ENCODE data around the gene PAK2. TPM values are rescaled to one million over a fixed set of nuclear protein-coding genes. Genes with fewer than 3 reads are reported as not detected.

Gene PAK2
- total and polyA plus RNA-seq, 9 of the 15 experiments (the other 6 are each of a cell fraction or from before 2014, with no cell fraction given), result 13.2 to 72.4 (median 35.7) TPM

DNA sequence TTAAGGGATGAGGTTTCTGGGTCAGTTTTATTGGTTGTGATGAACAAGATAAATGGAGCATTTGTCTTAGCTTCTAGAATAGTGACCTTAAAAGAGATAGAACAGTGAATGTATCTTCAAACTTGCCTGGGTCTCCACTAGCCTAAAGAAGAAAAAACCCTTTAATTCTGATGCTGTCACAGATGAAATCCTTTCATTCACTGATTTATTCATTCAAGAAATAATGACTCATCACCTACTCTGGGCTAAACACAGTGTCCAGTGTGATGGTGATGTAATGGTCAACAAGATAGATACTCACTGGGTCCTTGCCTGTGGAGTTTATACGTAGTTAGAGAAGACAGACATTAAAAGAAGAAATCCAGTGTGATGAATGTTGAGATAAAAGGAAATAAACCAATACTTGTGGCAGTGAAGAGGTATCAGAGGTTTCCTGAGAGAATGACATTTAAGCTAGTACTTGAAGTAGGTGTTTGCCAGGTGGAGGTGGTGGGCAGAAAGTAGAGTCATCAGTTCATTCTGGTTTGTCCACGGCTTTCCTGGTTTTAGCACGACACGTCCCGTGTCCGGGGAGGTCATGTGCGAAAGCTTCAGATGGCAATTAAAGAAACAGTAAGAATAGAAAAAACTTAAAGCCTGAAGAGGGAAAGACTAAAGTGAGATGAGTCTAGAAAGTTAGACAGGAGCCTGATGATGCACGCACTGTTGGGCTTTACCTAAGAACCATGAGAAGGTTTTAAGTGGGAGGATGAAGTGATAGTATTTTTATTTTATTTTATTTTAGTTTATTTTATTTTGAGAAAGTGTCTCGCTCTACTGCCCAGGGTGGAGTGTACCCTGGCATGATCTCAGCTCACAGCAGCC, 18.5 kb downstream of the PAK2 start (continued):
- no peak for TF ChIP-seq CEBPG (CRISPR knock-in tag; IDR thresholded peaks at IDR 0.05)
- TF ChIP-seq CEBPG (tag; conservative IDR thresholded peaks at IDR 0.05 in 1 of 2, IDR thresholded peaks at IDR 0.05 in 1 of 2), result 0 out of 4 replicates have a peak, but pooled peaks of 1 of the 2 experiments have one; percentile 47

DNA sequence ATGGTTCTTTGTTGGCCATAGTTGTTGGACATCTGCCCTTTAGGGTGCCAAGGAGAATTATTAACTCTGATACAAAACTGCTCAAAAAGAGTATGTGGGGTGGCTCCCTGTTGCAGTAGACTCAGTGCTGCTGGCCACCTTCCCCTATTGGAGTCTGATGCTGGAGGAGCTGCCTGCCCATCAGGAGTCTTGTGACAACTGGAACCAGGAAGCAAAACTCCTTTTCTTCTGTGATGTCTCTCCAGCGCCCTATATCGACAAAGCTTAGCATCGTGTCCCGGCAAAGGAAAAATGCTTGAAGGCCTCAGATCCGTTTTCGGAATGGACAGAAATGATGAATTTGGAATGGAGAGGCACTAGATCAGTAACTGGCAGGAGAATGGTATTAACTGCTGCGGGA, 23.5 kb downstream of the PAK2 start:
- H3K79me2 ChIP-seq (ENCODE audit: control insufficient read depth, insufficient read depth, low read length), result peaks cover 71% of the 10 kb centered on the region
- H3K9me3 ChIP-seq (replicated peaks; ENCODE audit: control insufficient read depth, insufficient read depth, low read depth, low read length), result no peaks in the 10 kb centered on the region
- WGBS (ENCODE audit: insufficient coverage, low coverage, missing lambda C conversion rate), result 86% methylated on average over 6 of the region's 7 CpGs
- ATAC-seq (no peak), FAIRE-seq (no peak), DNase-seq (ENCODE audit: extremely low read depth in 1 of 4, low spot score in 3 of 4) (no peak)
- POLR2A ChIA-PET, result interaction anchor here (0.9 kb wide), 1 partner anchor 22 kb away, joined by 3 read pairs; no protein-coding TSS in a partner anchor
- peaks cover 18% of the 10 kb centered on the region for H3K36me3 ChIP-seq (ENCODE audit: control insufficient read depth, insufficient read depth, low read length)
- CTCF ChIA-PET (ENCODE audit: low intra/inter-chr PET ratio), result no interaction called here
- H3K9me1 ChIP-seq (ENCODE audit: control insufficient read depth, insufficient read depth, low read length), result no peaks in the 10 kb centered on the region
- no TSS peak for BruUV-seq (replicated peaks)
- H3K9ac ChIP-seq (ENCODE audit: insufficient read depth in 1 of 2, low read depth in 2 of 2, low read length in 2 of 2), result no peak overlapping the region
- intact Hi-C loops (cut with micrococcal nuclease), result no loop called here
- no peak overlapping the region for H3K4me2 ChIP-seq (ENCODE audit: insufficient read depth, low read length)
- no peak overlapping the region for H3K4me3 ChIP-seq
- no peak overlapping the region for H3K27ac ChIP-seq (ENCODE audit: extremely low read depth, low read depth, low read length)
- no peaks in the 10 kb centered on the region for H4K20me1 ChIP-seq (replicated peaks; ENCODE audit: control insufficient read depth, insufficient read depth, low read length)
- in situ Hi-C loops (cut with MboI), result no loop called here
- no peaks in the 10 kb centered on the region; a peak in 1 of 5 replicates for H3K4me1 ChIP-seq (replicated peaks in 1 of 2; ENCODE audit: control insufficient read depth in 2 of 2, insufficient read depth in 2 of 2, low read length in 2 of 2)
- no peaks in the 10 kb centered on the region for H3K27me3 ChIP-seq (ENCODE audit: control insufficient read depth in 2 of 2, insufficient read depth in 2 of 2, low read length in 2 of 2)
- H2AFZ ChIP-seq (ENCODE audit: low read depth, low read length), result no peak overlapping the region
- TF ChIP-seq, protein P1, sequence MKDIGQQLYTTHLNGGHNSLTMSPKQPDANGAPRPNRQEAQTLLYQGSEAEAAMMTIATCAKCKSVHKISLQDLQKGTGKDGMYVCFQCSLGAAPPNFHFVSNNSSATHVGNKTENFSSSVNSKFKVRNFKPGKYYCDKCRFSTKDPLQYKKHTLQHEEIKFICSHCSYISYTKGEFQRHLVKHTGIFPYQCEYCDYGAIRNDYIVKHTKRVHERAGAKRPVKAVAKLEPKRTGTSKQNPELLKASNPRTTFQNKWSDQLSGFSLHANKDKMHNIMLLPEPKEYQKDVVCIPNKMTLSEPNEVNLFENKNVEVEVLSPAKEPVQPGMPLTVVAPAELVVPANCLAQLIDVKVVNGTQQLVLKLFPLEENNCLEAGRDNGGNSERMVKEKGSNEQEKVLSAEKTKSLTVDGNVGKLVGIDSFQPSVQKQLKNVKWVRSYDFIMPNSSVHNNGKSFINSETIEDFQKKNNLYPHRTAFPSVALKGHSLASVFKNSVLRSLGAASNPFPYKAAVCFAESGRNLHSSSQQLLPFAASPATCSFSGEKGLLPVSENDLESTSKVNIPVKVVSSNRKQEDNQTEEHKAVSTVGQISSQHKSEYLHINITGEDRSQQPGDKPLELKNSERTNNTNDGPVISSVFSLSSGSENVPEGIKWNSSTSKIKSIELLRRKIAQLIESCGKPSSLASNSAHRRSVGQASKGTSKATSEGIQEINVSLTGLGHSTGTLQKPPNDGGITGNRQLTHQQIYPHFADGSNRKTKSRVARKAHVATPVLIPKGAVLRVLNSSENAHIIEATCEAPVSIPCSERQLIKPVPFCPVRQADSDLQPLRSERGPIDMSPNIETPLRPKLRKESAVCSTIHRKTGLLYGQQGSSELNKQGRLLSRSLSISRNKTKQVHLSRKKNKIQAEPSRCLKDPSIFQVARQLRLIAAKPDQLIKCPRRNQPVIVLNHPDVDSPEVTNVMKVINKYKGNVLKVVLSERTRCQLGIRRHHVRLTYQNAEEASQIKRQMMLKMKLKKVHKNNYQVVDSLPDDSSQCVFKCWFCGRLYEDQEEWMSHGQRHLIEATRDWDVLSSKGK (CRISPR knock-in tag; IDR thresholded peaks at IDR 0.05), result no peak
- TF ChIP-seq XRCC4 (IDR thresholded peaks at IDR 0.05; ENCODE audit: extremely low read depth, insufficient read depth, insufficient read length) (no peak), TEAD1 (CRISPR knock-in tag; IDR thresholded peaks at IDR 0.05) (no peak), NFIX (CRISPR knock-in tag; IDR thresholded peaks at IDR 0.05; ENCODE audit: low read depth) (no peak), ZNF24 (IDR thresholded peaks at IDR 0.05) (no peak)
- TF ChIP-seq, protein P2, sequence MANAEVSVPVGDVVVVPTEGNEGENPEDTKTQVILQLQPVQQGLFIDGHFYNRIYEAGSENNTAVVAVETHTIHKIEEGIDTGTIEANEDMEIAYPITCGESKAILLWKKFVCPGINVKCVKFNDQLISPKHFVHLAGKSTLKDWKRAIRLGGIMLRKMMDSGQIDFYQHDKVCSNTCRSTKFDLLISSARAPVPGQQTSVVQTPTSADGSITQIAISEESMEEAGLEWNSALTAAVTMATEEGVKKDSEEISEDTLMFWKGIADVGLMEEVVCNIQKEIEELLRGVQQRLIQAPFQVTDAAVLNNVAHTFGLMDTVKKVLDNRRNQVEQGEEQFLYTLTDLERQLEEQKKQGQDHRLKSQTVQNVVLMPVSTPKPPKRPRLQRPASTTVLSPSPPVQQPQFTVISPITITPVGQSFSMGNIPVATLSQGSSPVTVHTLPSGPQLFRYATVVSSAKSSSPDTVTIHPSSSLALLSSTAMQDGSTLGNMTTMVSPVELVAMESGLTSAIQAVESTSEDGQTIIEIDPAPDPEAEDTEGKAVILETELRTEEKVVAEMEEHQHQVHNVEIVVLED (CRISPR knock-in tag; IDR thresholded peaks at IDR 0.05), result no peak
- TF ChIP-seq, protein P3, sequence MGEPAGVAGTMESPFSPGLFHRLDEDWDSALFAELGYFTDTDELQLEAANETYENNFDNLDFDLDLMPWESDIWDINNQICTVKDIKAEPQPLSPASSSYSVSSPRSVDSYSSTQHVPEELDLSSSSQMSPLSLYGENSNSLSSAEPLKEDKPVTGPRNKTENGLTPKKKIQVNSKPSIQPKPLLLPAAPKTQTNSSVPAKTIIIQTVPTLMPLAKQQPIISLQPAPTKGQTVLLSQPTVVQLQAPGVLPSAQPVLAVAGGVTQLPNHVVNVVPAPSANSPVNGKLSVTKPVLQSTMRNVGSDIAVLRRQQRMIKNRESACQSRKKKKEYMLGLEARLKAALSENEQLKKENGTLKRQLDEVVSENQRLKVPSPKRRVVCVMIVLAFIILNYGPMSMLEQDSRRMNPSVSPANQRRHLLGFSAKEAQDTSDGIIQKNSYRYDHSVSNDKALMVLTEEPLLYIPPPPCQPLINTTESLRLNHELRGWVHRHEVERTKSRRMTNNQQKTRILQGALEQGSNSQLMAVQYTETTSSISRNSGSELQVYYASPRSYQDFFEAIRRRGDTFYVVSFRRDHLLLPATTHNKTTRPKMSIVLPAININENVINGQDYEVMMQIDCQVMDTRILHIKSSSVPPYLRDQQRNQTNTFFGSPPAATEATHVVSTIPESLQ (CRISPR knock-in tag; IDR thresholded peaks at IDR 0.05), result no peak
